Tibial nerve (tissue), 4 donors: ENCODE results near the gene SLC10A3. TPM values are rescaled to one million over a fixed set of nuclear protein-coding genes. Genes with fewer than 3 reads are reported as not detected.
A peak's percentile ranks its signal among the peaks of the same experiment; 100 is the strongest.

Experiments used
- DNase-seq, 2 donors: peaks; one replicate each; pipeline ENCODE4 v3.0.0-alpha.2; 2019; ENCODE audit warnings: low spot score in 2 of 2
- H3K27ac ChIP-seq, 4 donors: fragments of 200-600 bp; sonication (generic) in 3 of 4; one replicate each; pipeline ENCODE4 v1.5.1; 2017 to 2019; ENCODE audit warnings: mild to moderate bottlenecking in 1 of 4
- H3K27me3 ChIP-seq, 2 donors: fragments of 200-600 bp; sonication (generic) in 1 of 2; one replicate each; pipeline versions ENCODE4 v1.5.1 to v1.6.0; 2017 to 2019
- H3K36me3 ChIP-seq, 3 donors: fragments of 200-600 bp; sonication (generic); one replicate each; pipeline ENCODE4 v1.5.1; 2018 to 2019
- H3K4me1 ChIP-seq, 4 donors: fragments of 200-600 bp; sonication (generic) in 3 of 4; one replicate each; pipeline ENCODE4 v1.5.1; 2017 to 2019
- H3K4me3 ChIP-seq, 4 donors: fragments of 200-600 bp; sonication (generic) in 3 of 4; one replicate each; pipeline ENCODE4 v1.5.1; 2017 to 2019; ENCODE audit warnings: mild to moderate bottlenecking in 1 of 4, moderate library complexity in 1 of 4
- H3K9me3 ChIP-seq, 4 donors: fragments of 200-600 bp; sonication (generic) in 3 of 4; one replicate each; pipeline ENCODE4 v1.5.1; 2017 to 2019
- EP300 ChIP-seq, 2 donors: sonication (generic); formaldehyde crosslinking; IDR thresholded peaks; one replicate each; pipeline ENCODE4 v1.6.1; 2017; ENCODE audit warnings: antibody characterized with exemption in 2 of 2, mild to moderate bottlenecking in 1 of 2
- POLR2A ChIP-seq, 2 donors: fragments of 450-650 bp; IDR thresholded peaks; one replicate each; pipeline ENCODE4 v1.6.1; 2017; ENCODE audit warnings: antibody characterized with exemption in 2 of 2, mild to moderate bottlenecking in 2 of 2, moderate library complexity in 2 of 2
- WGBS, 2 donors: methylation state at CpG; one replicate each; pipeline ENCODE4 v1.1.5; 2018; 5-methylcytosine and 5-hydroxymethylcytosine counted together
- total RNA-seq, 4 donors: library from RNA; depleted of rRNA; stranded (reverse); fragments of >200 nt; gene quantifications; one replicate each; pipeline ENCODE4 v1.1.0, GENCODE V29; 2016
- TF ChIP-seq, protein P1 (sequence below), 5 experiments: fragments of 200-600 bp in 3 of 5; fragments of 450-650 bp in 2 of 5; sonication (generic) in 3 of 5; IDR thresholded peaks; one replicate each; pipeline ENCODE4 v1.5.1; 2016 to 2019; ENCODE audit warnings: antibody characterized with exemption in 5 of 5, mild to moderate bottlenecking in 3 of 5, moderate library complexity in 2 of 5

The SLC10A3 gene
- total RNA-seq, 4 donors from 2014 or later, result 17.8 to 40.6 (median 27.0) TPM

GRCh38 chrX:154494715-154495114 is 4.3 kb upstream of the SLC10A3 start:
- 61 to 83% methylated on average over 3 of the region's 3 CpGs for WGBS, 2 donors
- no peaks in the 10 kb centered on the region for H3K27me3 ChIP-seq
- DNase-seq, result no peak
- TF ChIP-seq EP300 (IDR thresholded peaks at IDR 0.05) (no peak), POLR2A (IDR thresholded peaks at IDR 0.05) (no peak)
- TF ChIP-seq, protein P1, sequence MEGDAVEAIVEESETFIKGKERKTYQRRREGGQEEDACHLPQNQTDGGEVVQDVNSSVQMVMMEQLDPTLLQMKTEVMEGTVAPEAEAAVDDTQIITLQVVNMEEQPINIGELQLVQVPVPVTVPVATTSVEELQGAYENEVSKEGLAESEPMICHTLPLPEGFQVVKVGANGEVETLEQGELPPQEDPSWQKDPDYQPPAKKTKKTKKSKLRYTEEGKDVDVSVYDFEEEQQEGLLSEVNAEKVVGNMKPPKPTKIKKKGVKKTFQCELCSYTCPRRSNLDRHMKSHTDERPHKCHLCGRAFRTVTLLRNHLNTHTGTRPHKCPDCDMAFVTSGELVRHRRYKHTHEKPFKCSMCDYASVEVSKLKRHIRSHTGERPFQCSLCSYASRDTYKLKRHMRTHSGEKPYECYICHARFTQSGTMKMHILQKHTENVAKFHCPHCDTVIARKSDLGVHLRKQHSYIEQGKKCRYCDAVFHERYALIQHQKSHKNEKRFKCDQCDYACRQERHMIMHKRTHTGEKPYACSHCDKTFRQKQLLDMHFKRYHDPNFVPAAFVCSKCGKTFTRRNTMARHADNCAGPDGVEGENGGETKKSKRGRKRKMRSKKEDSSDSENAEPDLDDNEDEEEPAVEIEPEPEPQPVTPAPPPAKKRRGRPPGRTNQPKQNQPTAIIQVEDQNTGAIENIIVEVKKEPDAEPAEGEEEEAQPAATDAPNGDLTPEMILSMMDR (IDR thresholded peaks at IDR 0.05), result no peak
- H3K4me1 ChIP-seq, result peaks cover 0 to under 1% (median 0%) of the 10 kb centered on the region in 4 donors
- no peaks in the 10 kb centered on the region for H3K36me3 ChIP-seq
- H3K27ac ChIP-seq, result no peak overlapping the region
- H3K9me3 ChIP-seq, result no peaks in the 10 kb centered on the region
- H3K4me3 ChIP-seq, result no peak overlapping the region

GRCh38 chrX:154490021-154490413 is 412 bp downstream of the SLC10A3 start:
- Histone ChIP-seq H3K27ac (peak overlapping the region; percentile 79 to 97 (median 92)), H3K4me1 (peaks cover 0 to 33% (median 6%) of the 10 kb centered on the region in 4 donors), H3K27me3 (no peaks in the 10 kb centered on the region), H3K36me3 (peaks cover 0 to 15% (median 0%) of the 10 kb centered on the region in 3 donors), H3K4me3 (peak overlapping the region; percentile 34 to 85 (median 62)), H3K9me3 (no peaks in the 10 kb centered on the region)
- 20 to 21% methylated on average over 1 to 15 of the region's 19 CpGs for WGBS, 2 donors
- no peak for DNase-seq
- TF ChIP-seq EP300 (IDR thresholded peaks at IDR 0.05) (no peak), POLR2A (IDR thresholded peaks at IDR 0.05) (no peak)
- TF ChIP-seq, protein P1 (IDR thresholded peaks at IDR 0.05), result no peak

- DNase-seq, result no peak
- no peak for TF ChIP-seq POLR2A (IDR thresholded peaks at IDR 0.05)
- TF ChIP-seq, protein P1 (IDR thresholded peaks at IDR 0.05), result no peak
- TF ChIP-seq EP300 (IDR thresholded peaks at IDR 0.05), result no peak
- H3K9me3 ChIP-seq, result no peaks in the 10 kb centered on the region
- H3K27ac ChIP-seq, result peak overlapping the region; percentile 79 to 97 (median 92)
- peak overlapping the region in 1 of 4 donors; percentile 85 for H3K4me3 ChIP-seq
- no peaks in the 10 kb centered on the region for H3K27me3 ChIP-seq
- peaks cover 0 to 40% (median 8%) of the 10 kb centered on the region in 4 donors for H3K4me1 ChIP-seq
- 79% methylated on average over 4 of the region's 4 CpGs; no CpG with 5 or more reads in 1 of the 2 donors for WGBS, 2 donors
- peaks cover 0 to 23% (median 0%) of the 10 kb centered on the region in 3 donors for H3K36me3 ChIP-seq
Measured at GRCh38 chrX:154489182-154489581, 1.2 kb downstream of the SLC10A3 start.

- Histone ChIP-seq H3K4me3 (no peak overlapping the region), H3K27me3 (no peaks in the 10 kb centered on the region), H3K27ac (no peak overlapping the region), H3K9me3 (no peaks in the 10 kb centered on the region), H3K4me1 (peaks cover 0 to 40% (median 8%) of the 10 kb centered on the region in 4 donors), H3K36me3 (peaks cover 0 to 26% (median 0%) of the 10 kb centered on the region in 3 donors)
- TF ChIP-seq, protein P1 (IDR thresholded peaks at IDR 0.05), result no peak
- TF ChIP-seq EP300 (IDR thresholded peaks at IDR 0.05), result no peak
- TF ChIP-seq POLR2A (IDR thresholded peaks at IDR 0.05), result no peak
- 90% methylated on average over 15 of the region's 20 CpGs; no CpG with 5 or more reads in 1 of the 2 donors for WGBS, 2 donors
- DNase-seq, result no peak
Measured at GRCh38 chrX:154488336-154489075, 1.9 kb downstream of the SLC10A3 start.
